GM18868 (cell line): ENCODE measurements around the gene NWD2.
"Not testable (repeated sequence)": the region's sequence is repeated elsewhere in the genome, so short reads cannot be mapped to it uniquely, and the experiment has no call there.

Source experiments
- ATAC-seq: cut with Tn5 transposase; IDR thresholded peaks from one replicate; pipeline ENCODE4 v1.9.1; 2021; ENCODE audit warnings: mild to moderate bottlenecking, moderate library complexity; ENCODE audit not compliant: unreplicated experiment

The NWD2 gene

DNA sequence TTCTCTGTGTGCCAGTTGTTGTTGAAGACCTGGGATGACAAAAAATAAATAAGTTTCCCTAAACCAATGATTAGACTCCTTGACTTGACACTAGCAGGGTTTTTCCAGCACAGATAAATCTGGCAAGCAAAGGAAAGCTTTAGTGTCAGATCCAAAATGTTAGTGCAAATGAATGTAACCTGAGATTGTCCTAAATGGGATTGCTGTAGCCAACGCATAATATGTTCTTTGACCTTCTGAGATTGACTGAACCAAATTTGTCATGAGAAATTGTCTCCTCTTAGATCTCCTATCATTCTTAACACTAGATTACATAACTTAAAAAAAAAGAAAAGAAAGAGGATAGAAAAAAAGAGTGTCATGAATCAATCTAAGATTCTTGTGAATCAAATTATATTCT lies 245.2 kb downstream of the NWD2 start:
- ATAC-seq, result no peak

DNA sequence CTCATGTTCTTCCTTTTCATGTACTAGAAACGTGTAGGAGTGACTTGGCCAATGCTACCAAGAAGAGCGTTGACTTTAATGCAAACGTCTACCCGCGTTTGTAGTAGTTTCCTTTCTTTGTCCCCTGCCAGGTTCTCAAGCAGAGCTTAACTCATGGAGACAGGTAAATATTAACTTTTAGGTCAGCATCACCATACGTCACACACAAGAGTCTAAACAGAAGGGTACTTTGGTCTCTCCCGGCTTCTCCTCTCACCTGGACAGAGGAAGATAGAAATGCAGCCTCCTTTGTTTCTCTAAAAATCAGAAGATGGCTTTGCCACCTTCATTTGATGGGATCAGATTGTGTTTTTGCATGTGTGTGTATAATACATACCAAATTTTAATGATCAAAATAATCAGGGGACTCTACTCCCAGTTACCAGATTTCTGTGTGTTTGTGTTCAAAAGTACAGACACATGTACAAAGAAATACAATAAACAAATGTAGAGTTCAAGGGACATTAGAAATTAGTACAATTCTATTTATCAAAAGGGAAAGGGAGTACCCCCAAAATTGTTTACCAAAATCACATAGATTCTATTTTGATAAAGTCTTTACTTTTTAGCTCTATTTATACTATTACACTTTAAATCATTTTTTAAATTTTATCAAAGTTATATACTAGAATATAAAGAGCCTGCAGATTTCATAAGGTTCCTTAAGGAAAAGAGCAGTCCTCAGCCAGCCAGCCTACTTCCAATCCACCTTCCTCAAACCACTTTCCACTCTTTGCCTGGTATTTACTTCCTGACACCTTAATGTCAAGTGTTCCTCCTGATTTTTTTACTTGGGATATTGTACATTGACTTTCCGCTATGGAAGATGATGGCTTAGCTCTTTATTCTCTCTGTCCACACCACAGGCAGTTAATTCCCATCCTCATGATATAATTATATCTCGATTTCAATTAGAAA lies 246.1 kb downstream of the NWD2 start:
- ATAC-seq, result no peak

DNA sequence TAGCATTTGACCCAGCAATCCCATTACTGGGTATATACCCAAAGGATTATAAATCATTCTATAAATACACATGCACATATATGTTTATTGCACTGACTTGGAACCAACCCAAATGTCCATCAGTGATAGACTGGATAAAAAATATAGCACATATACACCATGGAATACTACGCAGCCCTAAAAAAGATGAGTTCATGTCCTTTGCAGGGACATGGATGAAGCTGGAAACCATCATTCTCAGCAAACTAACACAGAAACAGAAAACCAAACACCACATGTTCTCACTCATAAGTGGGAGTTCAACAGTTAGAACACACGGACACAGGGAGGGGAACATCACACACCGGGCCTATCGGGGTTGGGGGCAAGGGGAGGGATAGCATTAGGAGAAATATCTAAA lies 250.8 kb downstream of the NWD2 start:
- ATAC-seq, result not testable (repeated sequence)
